Stimulated activated naive CD8-positive, alpha-beta T cell treated with anti-CD3 and anti-CD28 coated beads, Interleukin-15, amount 100 ng/mL, for 72 hours (primary cell): ENCODE results near the gene PPP1R8.
A peak's percentile ranks its signal among the peaks of the same experiment; 100 is the strongest.
"Not testable (repeated sequence)": the region's sequence is repeated elsewhere in the genome, so short reads cannot be mapped to it uniquely, and the experiment has no call there.

Source experiments
- ATAC-seq: fragments of 150-1000 bp; cut with Tn5 transposase; 2 replicates; pipeline ENCODE4 v1.10.0; 2021; ENCODE audit warnings: mild to moderate bottlenecking, moderate library complexity
- DNase-seq, 2 donors: peaks; one replicate each; pipeline ENCODE4 v3.0.0; 2021 to 2022
- H3K27ac Mint-ChIP-seq, 2 donors: one replicate each; pipeline ENCODE4 v1.8.0; 2022; ENCODE audit warnings: mild to moderate bottlenecking in 2 of 2, mixed read lengths in 2 of 2, moderate library complexity in 2 of 2
- H3K27me3 Mint-ChIP-seq: one replicate; pipeline ENCODE4 v1.8.0; 2022; ENCODE audit warnings: mixed read lengths
- H3K4me1 Mint-ChIP-seq: one replicate; pipeline ENCODE4 v1.8.0; 2022; ENCODE audit warnings: mild to moderate bottlenecking, mixed read lengths
- H3K4me3 Mint-ChIP-seq, 2 donors: one replicate each; pipeline ENCODE4 v1.8.0; 2022; ENCODE audit warnings: mild to moderate bottlenecking in 2 of 2, mixed read lengths in 2 of 2, moderate library complexity in 1 of 2
- H3K9me3 Mint-ChIP-seq, 2 donors: one replicate each; pipeline ENCODE4 v1.8.0; 2022; ENCODE audit warnings: mixed read lengths in 2 of 2

The PPP1R8 gene

DNA sequence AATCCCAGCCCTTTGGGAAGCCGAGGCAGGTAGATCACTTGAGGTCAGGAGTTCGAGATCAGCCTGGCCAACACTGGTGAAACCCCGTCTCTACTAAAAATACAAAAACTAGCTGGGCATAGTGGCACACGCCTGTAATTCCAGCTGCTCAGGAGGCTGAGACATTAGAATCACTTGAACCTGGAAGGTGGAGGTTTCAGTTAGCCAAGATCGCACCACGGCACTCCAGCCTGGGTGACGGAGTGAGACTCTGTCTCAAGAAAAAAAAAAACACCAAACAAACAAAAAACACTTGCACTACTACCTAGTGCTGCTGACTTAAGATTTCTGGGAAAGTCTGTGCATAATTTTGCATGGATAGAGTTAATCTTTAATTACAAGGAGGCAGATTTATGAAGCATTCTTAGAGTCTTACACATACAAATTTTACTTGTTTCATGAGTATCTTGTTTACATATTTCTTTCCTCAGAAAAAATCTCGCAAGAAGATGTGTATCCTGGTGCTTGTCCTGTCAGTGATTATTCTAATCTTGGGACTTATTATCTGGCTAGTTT is 8.7 kb upstream of the PPP1R8 start:
- H3K9me3 Mint-ChIP-seq: no peaks in the 10 kb centered on the region
- H3K4me3 Mint-ChIP-seq: no peak overlapping the region
- DNase-seq: no peak
- H3K4me1 Mint-ChIP-seq: no peaks in the 10 kb centered on the region
- ATAC-seq: no peak
- H3K27me3 Mint-ChIP-seq: no peaks in the 10 kb centered on the region
- H3K27ac Mint-ChIP-seq: no peak overlapping the region

DNA sequence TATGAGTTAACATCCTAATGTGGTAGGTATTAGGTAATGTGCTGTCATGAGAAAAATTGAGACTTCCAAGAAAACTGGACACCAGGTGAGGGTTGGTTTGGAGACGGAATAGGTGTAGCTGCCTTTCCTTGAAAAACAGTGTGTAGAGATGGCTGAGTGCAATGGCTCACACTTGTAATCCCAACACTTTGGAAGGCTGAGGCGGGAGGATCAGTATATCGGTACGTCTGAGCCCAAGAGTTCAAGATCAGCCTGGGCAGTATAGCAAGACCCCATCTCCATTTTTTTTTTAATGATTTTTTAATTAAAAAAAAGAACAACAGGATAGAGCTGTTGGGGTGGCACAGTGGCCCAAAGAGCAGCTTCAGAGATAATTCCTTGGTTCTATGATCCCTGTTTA is 6.8 kb upstream of the PPP1R8 start:
- H3K4me1 Mint-ChIP-seq: no peaks in the 10 kb centered on the region
- H3K9me3 Mint-ChIP-seq: no peaks in the 10 kb centered on the region
- H3K27me3 Mint-ChIP-seq: no peaks in the 10 kb centered on the region
- no peak for ATAC-seq
- no peak overlapping the region for H3K27ac Mint-ChIP-seq
- H3K4me3 Mint-ChIP-seq: no peak overlapping the region
- DNase-seq: no peak

DNA sequence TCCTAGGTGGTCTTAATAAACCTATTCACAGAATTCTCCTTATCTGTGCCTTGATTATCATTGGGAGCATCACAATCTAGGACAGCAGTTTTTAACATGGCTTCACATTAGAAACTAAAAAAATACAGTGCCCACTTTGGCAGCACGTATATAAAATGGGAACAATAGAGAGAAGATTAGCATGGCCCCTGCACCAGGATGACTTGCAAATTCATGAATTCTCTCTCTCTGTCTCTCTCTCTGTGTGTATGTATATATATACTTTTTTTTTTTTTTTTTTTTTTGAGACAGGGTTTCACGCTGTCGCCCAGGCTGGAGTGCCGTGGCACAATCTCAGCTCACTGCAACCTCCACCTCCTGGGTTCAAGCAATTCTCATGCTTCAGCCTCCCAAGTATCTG is 6.2 kb upstream of the PPP1R8 start:
- H3K9me3 Mint-ChIP-seq: no peaks in the 10 kb centered on the region
- no peak overlapping the region for H3K27ac Mint-ChIP-seq
- no peaks in the 10 kb centered on the region for H3K4me1 Mint-ChIP-seq
- DNase-seq: no peak
- H3K27me3 Mint-ChIP-seq: no peaks in the 10 kb centered on the region
- H3K4me3 Mint-ChIP-seq: no peak overlapping the region
- ATAC-seq: no peak

DNA sequence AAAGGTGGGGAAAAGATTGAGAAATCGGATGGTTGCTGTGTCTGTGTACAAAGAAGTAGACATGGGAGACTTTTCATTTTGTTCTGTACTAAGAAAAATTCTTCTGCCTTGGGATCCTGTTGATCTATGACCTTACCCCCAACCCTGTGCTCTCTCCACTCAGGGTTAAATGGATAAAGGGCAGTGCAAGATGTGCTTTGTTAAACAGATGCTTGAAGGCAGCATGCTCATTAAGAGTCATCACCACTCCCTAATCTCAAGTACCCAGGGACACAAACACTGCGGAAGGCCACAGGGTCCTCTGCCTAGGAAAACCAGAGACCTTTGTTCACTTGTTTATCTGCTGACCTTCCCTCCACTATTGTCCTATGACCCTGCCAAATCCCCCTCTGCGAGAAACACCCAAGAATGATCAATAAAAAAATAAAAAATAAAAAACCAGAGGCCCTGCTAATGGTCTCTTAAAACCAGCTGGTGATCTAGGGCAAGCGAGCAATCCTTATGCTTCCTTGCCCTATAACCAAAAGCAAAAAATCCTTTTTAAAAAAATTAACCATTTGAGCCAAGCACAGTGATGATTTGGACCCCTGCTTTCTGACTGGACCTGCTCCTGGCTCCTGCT is 1.1 kb upstream of the PPP1R8 start:
- H3K4me3 Mint-ChIP-seq: peak overlapping the region; percentile 31 to 97
- not testable (repeated sequence) for H3K9me3 Mint-ChIP-seq, DNase-seq, ATAC-seq, H3K27me3 Mint-ChIP-seq
- H3K27ac Mint-ChIP-seq: peak overlapping the region in 1 of 2 donors; percentile 42
- H3K4me1 Mint-ChIP-seq: peaks cover 19% of the 10 kb centered on the region

DNA sequence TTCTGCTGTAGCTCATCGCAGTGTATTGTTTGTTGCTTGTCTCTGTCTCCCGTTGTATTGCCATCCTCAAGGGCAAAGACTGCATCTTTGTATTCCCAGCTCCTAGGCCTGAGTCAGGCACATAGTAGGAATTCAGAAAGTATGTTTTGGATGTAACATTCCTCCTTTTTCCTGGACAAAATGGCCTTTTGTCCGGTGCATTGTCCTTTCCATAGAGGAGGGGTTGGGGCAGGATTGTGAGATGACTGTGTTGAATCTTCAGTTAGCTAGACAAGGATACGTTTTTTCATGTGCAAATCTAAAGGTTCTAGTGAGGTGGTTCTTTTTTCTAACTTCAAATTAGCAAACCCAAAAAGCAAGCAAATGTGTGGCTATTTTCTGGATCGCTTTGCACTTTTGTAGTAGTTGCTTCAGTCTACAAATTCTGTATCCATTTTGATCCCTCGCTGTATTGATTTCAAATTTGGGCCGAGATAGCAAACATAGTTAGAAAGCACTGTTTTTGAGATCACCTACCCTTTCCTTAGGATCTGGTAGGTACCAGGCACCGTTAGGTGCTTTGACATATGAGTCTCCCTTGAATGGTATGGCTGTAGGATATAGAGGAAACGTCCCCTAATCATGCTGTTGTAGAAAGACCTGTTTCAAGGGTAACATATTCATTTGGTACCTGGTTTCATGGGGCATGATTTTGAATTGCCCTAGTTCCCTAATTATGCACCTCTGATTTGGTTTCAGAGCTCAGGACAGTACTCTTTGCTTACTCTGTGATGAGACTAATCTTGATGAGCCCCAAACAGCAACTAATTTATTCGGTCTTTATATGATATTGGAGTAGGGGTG is 1.2 kb downstream of the PPP1R8 start:
- Mint-ChIP-seq H3K27me3 (no peaks in the 10 kb centered on the region), H3K4me3 (peak overlapping the region; percentile 97 to 98), H3K9me3 (no peaks in the 10 kb centered on the region), H3K27ac (peak overlapping the region; percentile 97 to 98), H3K4me1 (peaks cover 34% of the 10 kb centered on the region)
- DNase-seq (no peak), ATAC-seq (no peak)

DNA sequence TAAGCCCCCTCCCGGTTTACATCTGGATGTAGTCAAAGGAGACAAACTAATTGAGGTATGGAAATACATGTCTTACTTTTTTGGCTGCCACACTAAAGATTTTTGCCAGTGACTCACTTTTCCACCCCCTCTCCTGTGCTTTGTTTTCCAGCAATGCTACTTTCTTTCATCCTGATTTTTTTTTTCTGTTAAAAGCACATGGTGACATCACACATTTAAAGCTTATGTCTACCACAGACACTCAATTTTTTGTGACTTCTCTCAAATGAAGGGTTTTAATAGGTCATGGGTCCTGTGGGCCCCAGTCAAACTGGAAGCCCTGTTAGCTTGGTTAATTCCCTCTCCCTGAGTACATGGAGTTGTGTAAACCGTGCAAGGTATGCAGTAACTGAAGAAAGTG is 2.2 kb downstream of the PPP1R8 start:
- Mint-ChIP-seq H3K27me3 (no peaks in the 10 kb centered on the region), H3K4me3 (peak overlapping the region in 1 of 2 donors; percentile 97), H3K4me1 (peaks cover 34% of the 10 kb centered on the region), H3K9me3 (no peaks in the 10 kb centered on the region), H3K27ac (peak overlapping the region in 1 of 2 donors; percentile 46)
- DNase-seq: no peak
- ATAC-seq: no peak

DNA sequence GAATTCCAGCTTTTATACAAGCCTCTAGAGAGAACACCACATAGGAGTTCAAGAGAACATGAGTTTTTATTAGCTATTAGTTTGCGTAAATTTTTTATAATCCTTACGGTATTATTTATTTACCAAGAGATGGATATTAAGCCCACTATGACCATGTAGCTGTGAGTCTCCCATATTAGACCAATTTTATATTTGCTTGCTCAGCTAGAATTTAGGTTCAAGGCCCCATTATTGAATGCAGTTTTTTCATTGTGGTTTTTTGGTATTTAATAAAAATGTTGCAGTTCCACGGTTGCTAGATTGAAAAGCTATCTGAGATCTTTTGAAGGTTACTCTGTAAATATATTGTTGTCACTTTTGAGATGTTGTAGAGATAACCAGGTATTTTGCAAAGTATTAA is 2.9 kb downstream of the PPP1R8 start:
- Mint-ChIP-seq H3K27me3 (no peaks in the 10 kb centered on the region), H3K27ac (no peak overlapping the region), H3K4me1 (peaks cover 34% of the 10 kb centered on the region), H3K9me3 (no peaks in the 10 kb centered on the region), H3K4me3 (no peak overlapping the region)
- DNase-seq: no peak
- no peak for ATAC-seq

DNA sequence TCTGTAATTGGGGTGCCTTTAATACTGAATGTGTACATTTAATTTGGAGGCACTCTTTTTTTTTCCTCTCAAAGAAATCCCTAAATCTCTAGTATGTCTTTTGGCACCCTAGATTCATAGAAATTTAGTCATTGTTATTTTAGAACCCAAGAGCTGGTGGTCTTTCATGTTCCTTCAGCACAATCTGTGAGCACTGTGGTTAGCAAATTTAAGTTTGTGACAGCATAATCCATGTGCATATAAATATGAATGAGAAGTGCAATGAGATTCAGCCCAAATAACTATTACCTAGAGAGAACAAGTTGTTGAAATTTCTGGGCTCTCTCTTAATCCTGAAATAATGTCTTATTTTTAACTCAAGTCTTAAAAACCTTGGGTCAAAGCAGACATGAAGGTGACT is 4.5 kb downstream of the PPP1R8 start:
- peak overlapping the region in 1 of 2 donors; percentile 76 for H3K27ac Mint-ChIP-seq
- peaks cover 34% of the 10 kb centered on the region for H3K4me1 Mint-ChIP-seq
- ATAC-seq (no peak), DNase-seq (no peak)
- no peaks in the 10 kb centered on the region for H3K27me3 Mint-ChIP-seq
- no peaks in the 10 kb centered on the region for H3K9me3 Mint-ChIP-seq
- H3K4me3 Mint-ChIP-seq: no peak overlapping the region

DNA sequence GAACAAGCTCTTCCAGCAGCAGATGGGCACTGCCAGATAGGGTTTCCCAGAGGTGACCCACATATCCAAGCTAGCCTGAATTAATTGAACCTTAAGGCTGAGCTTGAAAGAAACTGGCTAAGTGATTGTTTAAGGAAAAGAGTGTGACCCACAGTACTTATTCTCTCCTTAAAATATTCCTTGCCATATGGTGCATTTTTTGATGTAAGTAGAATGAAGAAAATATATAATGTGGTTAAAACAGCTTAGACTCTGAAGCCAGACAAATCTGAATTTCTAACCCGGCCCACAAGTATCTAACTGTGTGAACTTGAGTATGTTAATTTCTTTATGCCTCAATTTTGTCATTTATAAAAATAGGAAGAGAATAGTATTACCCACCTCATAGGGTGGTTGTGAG is 4.9 kb downstream of the PPP1R8 start:
- H3K4me3 Mint-ChIP-seq: no peak overlapping the region
- H3K9me3 Mint-ChIP-seq: no peaks in the 10 kb centered on the region
- peaks cover 34% of the 10 kb centered on the region for H3K4me1 Mint-ChIP-seq
- ATAC-seq: no peak
- no peak for DNase-seq
- H3K27me3 Mint-ChIP-seq: no peaks in the 10 kb centered on the region
- peak overlapping the region; percentile 46 to 76 for H3K27ac Mint-ChIP-seq

DNA sequence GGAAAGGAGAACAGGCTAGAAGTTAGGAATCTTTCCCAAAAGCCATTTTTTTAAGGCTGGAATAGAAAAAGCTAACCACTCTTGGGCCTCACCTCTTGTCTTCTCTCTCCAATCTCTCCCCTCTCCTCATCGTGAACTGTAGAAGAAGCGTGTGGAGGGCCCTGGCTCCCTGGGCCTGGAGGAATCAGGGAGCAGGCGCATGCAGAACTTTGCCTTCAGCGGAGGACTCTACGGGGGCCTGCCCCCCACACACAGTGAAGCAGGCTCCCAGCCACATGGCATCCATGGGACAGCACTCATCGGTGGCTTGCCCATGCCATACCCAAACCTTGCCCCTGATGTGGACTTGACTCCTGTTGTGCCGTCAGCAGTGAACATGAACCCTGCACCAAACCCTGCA is 19.4 kb downstream of the PPP1R8 start:
- Mint-ChIP-seq H3K27me3 (no peaks in the 10 kb centered on the region), H3K27ac (peak overlapping the region in 1 of 2 donors; percentile 65), H3K4me3 (no peak overlapping the region), H3K4me1 (no peaks in the 10 kb centered on the region), H3K9me3 (no peaks in the 10 kb centered on the region)
- ATAC-seq (no peak), DNase-seq (no peak)

DNA sequence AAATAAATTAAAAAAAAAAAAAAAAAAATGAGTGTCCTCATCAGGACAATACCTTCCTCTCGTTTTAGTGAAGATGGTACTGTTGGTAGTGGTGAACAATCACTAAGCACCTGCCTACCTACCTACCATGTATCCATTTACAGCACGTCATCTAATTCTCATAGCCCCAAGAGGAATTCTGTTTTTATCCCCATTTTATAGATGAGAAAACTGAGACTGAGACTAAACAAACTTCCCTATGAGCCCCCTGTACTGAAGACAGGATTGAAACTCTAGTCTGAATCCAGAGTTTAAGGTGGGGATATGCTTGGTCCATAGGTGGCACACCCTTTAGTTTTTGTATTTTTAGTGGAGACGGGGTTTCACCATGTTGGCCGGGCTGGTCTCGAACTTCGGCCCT is 24.5 kb downstream of the PPP1R8 start:
- ATAC-seq (no peak), DNase-seq (no peak)
- peak overlapping the region in 1 of 2 donors; percentile 19 for H3K27ac Mint-ChIP-seq
- no peaks in the 10 kb centered on the region for H3K9me3 Mint-ChIP-seq
- H3K4me3 Mint-ChIP-seq: no peak overlapping the region
- H3K4me1 Mint-ChIP-seq: peaks cover 12% of the 10 kb centered on the region
- H3K27me3 Mint-ChIP-seq: no peaks in the 10 kb centered on the region

DNA sequence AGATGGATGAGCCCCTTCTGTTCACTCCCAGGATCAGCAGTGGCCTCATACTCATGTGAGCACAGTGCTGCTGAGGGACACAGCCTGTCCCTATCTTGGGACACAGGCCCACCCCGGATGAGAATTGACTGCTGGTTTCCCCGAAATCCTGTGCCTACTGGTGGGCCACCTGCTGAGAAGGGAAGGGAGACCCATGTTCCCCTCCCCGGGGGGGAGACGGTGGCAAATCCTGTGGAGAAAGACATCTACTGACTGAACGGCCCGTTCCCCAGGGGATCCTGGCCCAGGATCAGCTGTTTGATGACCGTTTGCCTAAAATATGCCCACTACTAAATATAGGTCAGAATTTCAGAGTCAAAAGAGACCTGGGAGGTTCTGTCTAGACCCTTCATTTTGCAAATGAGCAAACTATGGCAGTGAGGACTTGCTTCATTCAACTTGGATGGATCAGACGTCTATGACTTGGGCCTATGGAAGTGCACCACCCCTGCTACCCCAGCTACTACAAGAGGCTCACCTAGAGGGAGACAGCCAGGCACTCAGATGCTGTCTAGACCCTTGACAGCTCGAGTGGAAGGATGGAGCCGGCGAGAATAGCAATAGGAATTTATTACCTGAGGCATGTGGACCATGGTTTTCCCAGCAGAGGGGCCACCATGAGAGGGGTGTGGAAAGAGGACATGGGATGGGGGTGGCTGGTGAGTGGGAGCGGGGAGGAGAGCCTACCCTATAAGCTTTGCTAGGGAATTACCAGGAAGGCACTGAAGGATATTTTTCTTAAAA is 26.2 kb downstream of the PPP1R8 start:
- ATAC-seq (no peak), DNase-seq (no peak)
- no peaks in the 10 kb centered on the region for H3K9me3 Mint-ChIP-seq

DNA sequence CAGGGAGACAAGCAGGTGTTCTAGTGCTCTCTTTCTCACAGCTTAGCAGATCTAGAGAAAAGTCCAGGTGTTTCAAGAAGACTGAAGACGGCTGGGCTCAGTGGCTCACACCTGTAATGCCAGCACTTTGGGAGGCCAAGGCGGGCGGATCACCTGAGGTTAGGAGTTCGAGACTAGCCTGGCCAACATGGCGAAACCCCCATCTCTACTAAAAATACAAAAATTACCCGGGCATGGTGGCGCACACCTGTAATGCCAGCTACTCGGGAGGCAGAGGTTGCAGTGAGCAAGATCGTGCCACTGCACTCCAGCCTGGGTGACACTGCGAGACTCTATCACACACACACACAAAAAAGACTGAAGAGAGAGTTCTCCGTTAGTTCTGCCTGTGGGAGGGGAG is 27.0 kb downstream of the PPP1R8 start:
- H3K9me3 Mint-ChIP-seq, H3K27me3 Mint-ChIP-seq, ATAC-seq, H3K4me3 Mint-ChIP-seq, H3K27ac Mint-ChIP-seq, DNase-seq: not testable (repeated sequence)
- H3K4me1 Mint-ChIP-seq: peaks cover 12% of the 10 kb centered on the region

More for the DNA sequence above, 26.2 kb downstream of the PPP1R8 start:
- Mint-ChIP-seq H3K4me1 (peaks cover 12% of the 10 kb centered on the region), H3K4me3 (no peak overlapping the region), H3K27me3 (no peaks in the 10 kb centered on the region), H3K27ac (peak overlapping the region in 1 of 2 donors; percentile 74)

DNA sequence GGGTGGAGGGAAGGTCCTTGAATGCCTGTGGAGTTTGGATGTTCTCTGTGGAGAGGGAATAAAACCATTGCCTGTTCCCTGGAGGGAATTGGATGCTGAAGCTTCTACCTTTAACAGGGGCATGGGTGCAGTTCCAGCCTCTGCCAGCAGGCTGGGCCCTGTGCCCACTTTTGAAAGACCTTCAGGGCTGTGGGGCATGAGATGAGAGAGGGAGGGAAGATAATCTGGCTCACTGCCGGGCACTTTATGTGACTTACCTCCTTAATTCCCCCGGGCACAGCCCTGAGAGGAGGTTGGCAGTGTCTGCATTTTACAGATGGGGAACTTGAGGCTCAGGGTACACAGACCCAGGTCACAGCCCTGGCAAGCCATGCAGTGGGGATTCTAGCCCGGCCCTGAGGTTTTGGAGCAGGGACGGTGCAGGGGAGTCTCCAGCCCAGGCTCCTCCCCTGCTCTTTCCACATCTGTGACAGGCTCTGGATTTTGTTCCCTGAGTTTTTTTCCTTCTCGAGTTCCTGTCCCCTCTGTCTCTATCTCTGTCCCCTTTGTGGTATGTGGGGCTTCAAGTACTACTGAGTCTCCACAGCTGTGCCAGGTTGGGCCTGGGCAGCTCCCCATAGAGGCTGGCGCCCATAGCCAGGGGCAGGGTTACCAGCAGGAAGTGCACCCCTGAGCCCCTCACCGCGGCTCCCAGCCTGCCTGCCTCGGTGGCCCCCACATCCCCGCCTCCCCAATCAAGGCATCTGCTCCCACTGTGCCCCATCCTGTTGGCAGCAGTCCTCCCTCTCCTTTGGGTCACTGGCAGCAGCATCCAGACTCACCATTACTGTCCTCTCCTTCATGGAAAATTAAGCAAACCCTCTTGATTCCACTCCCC is 27.7 kb downstream of the PPP1R8 start:
- Mint-ChIP-seq H3K27me3 (no peaks in the 10 kb centered on the region), H3K27ac (peak overlapping the region in 1 of 2 donors; percentile 65), H3K4me3 (no peak overlapping the region), H3K4me1 (peaks cover 19% of the 10 kb centered on the region), H3K9me3 (no peaks in the 10 kb centered on the region)
- DNase-seq (peak; percentile 78 to 81), ATAC-seq (peak; percentile 97)
